ENCODE data around the gene IMMT.

IMMT gene

DNA sequence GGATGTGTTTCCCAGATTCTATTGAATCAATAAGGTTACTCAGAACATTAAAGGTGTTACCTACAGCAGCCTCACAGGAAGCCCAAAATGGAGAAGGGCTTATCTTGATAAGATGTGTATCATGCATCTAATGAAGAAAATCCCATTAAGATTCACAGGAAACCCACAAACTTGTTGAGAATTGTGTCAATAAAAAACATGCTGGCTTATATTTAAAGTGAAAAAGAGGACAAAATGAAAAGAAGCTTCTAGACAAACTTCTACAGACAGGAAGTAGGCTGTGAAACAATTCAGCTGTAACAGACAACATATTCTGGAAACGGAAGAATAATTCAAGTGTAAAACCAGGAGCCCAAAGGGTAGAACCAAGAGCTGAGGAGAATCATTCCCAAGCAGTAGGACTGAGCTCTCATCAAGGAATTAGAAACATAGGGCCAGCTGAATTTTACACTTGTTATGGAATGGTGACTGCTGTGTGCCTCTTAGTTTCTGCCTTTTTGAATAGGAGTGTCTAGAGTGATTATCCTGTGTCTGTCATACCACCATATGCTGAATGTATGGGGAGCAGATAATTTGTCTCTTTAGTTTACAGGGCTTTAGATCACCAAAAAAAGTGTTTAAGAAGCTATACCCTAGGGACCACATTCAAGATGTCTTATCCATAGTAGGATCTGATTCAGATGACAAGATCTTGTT, 9.6 kb downstream of the IMMT start:
- no peak overlapping the region for H3K4me3 ChIP-seq (ENCODE audit: low read depth, low read length)
- TF ChIP-seq CTCF (conservative IDR thresholded peaks at IDR 0.05; ENCODE audit: low read depth, low read length): no peak
- no peak for DNase-seq (ENCODE audit: low read depth)

- H3K4me3 ChIP-seq (ENCODE audit: low read depth, low read length): no peak overlapping the region
- TF ChIP-seq CTCF (conservative IDR thresholded peaks at IDR 0.05; ENCODE audit: low read depth, low read length): no peak
- DNase-seq (ENCODE audit: low read depth): no peak
Measured at GRCh38 chr2:86176597-86176996, 18.7 kb downstream of the IMMT start.

GRCh38 chr2:86175828-86176227, 19.4 kb downstream of the IMMT start:
- DNase-seq (ENCODE audit: low read depth): no peak
- TF ChIP-seq CTCF (conservative IDR thresholded peaks at IDR 0.05; ENCODE audit: low read depth, low read length): no peak
- H3K4me3 ChIP-seq (ENCODE audit: low read depth, low read length): no peak overlapping the region

- no peak for TF ChIP-seq CTCF (conservative IDR thresholded peaks at IDR 0.05; ENCODE audit: low read depth, low read length)
- DNase-seq (ENCODE audit: low read depth): no peak
- H3K4me3 ChIP-seq (ENCODE audit: low read depth, low read length): no peak overlapping the region
Measured at GRCh38 chr2:86174445-86174844, 20.8 kb downstream of the IMMT start.

DNA sequence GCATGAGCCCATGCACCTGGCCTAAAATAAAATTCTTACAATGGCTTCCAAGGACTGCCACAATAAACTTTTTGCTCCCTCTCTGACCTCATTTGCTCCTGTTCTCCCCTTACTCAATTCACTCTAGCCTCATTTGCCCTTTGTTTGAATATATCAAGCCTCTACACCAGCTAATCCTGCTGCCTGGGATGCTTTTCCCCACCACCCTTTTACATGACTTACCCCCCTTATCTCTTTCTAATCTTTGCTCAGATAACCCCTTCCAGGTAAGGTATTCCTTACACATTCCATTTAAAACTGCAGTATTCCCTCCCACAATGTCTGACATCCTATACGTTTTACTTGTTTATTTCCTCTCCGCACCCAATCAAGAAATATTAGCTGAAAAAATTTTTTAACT, 22.7 kb downstream of the IMMT start:
- H3K4me3 ChIP-seq (ENCODE audit: low read depth, low read length): no peak overlapping the region
- no peak for TF ChIP-seq CTCF (conservative IDR thresholded peaks at IDR 0.05; ENCODE audit: low read depth, low read length)
- DNase-seq (ENCODE audit: low read depth): no peak

DNA sequence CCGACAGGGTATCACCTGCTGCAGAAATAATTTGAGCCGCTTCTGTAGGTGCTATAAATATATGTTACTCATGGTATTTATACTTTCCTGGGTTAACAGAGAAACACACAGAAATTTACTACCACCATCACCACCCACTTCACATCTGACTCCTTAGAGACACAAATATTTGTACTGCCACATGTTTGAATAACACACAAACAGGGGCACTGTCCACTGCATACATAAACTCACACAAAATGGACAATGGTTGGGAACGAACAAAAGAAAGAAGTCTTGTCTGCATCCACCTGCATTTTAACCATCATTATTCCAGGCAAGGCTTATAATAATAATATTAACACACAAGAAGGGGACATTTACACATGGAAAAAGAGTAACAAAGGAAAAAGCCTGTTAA, 24.0 kb downstream of the IMMT start:
- H3K4me3 ChIP-seq (ENCODE audit: low read depth, low read length): no peak overlapping the region
- TF ChIP-seq CTCF (conservative IDR thresholded peaks at IDR 0.05; ENCODE audit: low read depth, low read length): no peak
- no peak for DNase-seq (ENCODE audit: low read depth)

DNA sequence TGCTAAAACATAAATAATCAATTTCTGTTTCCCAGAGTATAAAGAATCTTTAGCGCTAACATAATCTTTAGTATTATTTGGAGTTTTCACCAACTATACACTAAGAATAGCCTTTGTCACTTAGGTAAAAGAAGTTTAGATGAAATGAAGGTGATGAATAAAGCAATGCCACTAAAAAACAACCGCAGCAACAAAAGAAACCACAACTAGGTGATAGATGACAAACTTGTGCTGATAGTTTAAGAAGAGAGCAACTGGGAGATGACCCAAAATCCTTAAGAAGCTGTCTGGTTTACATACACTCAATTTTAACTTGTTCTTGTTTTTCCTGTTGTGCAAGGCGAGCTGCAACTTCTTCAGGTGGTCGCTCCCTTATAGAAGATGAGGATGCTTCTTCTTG, 24.8 kb downstream of the IMMT start:
- DNase-seq (ENCODE audit: low read depth): no peak
- H3K4me3 ChIP-seq (ENCODE audit: low read depth, low read length): no peak overlapping the region
- TF ChIP-seq CTCF (conservative IDR thresholded peaks at IDR 0.05; ENCODE audit: low read depth, low read length): no peak

All from choroid plexus epithelial cell (primary cell).